Central memory CD8-positive, alpha-beta T cell (primary cell): ENCODE measurements around the gene POLA1.

Experiments
- ATAC-seq: fragments of 150-1000 bp; cut with Tn5 transposase; replicated peaks from 2 replicates; pipeline ENCODE4 v1.10.0; 2022; ENCODE audit warnings: mild to moderate bottlenecking, moderate FRiP score, moderate number of reproducible peaks; ENCODE audit not compliant: poor library complexity, severe bottlenecking; ENCODE audit errors: extremely low read depth
- DNase-seq, 2 donors: peaks; one replicate each; pipeline ENCODE4 v3.0.0; 2021; ENCODE audit warnings: low spot score in 2 of 2
- H3K27ac Mint-ChIP-seq: one replicate; pipeline ENCODE4 v1.8.0; 2022; ENCODE audit warnings: low read depth, mild to moderate bottlenecking, moderate library complexity, mixed read lengths
- H3K27me3 Mint-ChIP-seq: one replicate; pipeline ENCODE4 v1.8.0; 2022; ENCODE audit warnings: mixed read lengths
- H3K36me3 Mint-ChIP-seq: one replicate; pipeline ENCODE4 v1.8.0; 2022; ENCODE audit warnings: mild to moderate bottlenecking, moderate library complexity, mixed read lengths; ENCODE audit not compliant: insufficient read depth
- H3K4me1 Mint-ChIP-seq: one replicate; pipeline ENCODE4 v1.8.0; 2022; ENCODE audit warnings: mixed read lengths
- H3K4me3 Mint-ChIP-seq: one replicate; pipeline ENCODE4 v1.8.0; 2022; ENCODE audit warnings: mild to moderate bottlenecking, moderate library complexity, mixed read lengths
- H3K9me3 Mint-ChIP-seq: one replicate; pipeline ENCODE4 v1.8.0; 2022; ENCODE audit warnings: mixed read lengths

The POLA1 gene

DNA sequence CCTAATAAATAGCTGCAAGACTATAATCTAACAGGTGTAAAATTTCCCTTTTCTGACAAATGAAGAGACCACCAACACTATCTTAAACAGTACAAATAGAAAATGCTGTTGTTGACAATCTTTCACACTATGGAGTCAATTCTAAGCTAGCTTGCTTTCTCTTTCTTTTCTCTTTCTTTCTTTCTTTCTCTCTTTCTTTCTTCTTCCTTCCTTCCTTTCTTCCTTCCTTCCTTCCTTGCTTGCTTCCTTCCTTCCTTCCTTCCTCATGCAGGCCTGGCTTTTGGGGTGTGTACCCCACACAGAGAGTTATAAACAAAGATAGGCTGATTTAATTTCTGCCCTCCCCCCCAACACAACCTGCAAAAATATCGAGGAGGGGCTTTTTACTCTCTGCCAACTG, 330.2 kb downstream of the POLA1 start:
- ATAC-seq (no peak), DNase-seq (no peak)
- Mint-ChIP-seq H3K4me3 (no peak overlapping the region), H3K36me3 (no peaks in the 10 kb centered on the region), H3K4me1 (peaks cover 16% of the 10 kb centered on the region), H3K27me3 (peaks cover 67% of the 10 kb centered on the region), H3K27ac (no peak overlapping the region), H3K9me3 (no peaks in the 10 kb centered on the region)

DNA sequence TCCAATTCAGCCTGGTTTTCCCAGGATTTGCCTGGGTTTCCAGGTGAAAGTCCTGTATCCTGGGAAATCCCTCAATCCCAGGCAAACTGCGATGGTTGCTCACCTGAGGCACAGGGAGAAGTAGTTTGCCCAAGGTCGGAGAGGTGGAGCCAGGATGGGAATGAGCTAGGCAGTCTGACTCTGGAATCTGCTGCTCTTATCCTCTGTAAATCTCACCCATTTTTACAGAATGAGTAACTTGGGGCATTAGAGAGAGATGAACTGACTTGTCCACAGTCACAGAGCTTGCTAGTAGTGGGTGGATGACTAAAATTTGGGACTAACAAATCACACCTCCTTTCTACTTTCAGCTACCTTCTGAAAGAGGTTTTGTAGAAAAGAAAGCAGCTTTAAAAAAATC, 331.9 kb downstream of the POLA1 start:
- Mint-ChIP-seq H3K4me3 (no peak overlapping the region), H3K27ac (no peak overlapping the region), H3K4me1 (peaks cover 16% of the 10 kb centered on the region), H3K9me3 (no peaks in the 10 kb centered on the region), H3K27me3 (peaks cover 59% of the 10 kb centered on the region), H3K36me3 (no peaks in the 10 kb centered on the region)
- no peak for DNase-seq
- no peak for ATAC-seq

DNA sequence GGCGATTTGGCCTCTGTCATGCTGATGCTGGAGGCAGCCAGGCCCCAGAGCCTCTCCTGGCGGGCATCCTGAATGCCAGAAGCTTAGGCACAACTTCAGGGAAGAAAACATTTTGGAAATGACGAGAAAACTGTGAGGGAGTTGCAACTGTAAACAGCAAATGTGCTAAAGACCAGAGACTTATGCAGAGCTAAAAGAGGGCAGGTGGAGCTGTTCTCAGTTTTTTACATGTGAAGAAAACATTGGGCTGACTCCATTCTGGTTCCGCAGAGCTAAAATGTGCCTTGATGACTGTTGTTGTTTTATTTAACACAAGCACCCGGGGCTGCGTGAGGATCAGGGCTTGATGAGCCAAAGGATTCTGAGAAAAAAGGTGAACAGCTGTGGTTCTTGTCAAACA, 332.9 kb downstream of the POLA1 start:
- peaks cover 9% of the 10 kb centered on the region for H3K4me1 Mint-ChIP-seq
- H3K27me3 Mint-ChIP-seq: peaks cover 54% of the 10 kb centered on the region
- no peak for ATAC-seq
- H3K27ac Mint-ChIP-seq: no peak overlapping the region
- H3K4me3 Mint-ChIP-seq: no peak overlapping the region
- DNase-seq: no peak
- no peaks in the 10 kb centered on the region for H3K36me3 Mint-ChIP-seq
- H3K9me3 Mint-ChIP-seq: no peaks in the 10 kb centered on the region

DNA sequence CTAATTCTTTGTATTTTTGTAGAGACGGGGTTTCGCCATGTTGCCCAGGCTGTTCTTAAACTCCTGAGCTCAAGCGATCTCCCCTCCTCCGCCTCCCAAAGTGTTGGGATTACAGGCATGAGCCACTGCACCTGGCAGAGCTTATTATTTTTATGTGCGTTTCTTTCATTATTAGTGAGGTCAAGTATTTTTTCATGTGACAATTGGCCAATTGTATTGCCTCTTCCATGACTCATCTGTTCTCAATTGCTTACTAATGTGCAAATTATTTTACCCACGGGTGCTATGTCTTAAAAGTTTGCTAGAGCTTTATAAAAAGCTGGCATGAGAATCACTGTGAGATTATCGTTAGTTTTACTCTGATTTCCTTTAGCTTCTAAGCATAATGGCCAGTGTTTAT, 335.0 kb downstream of the POLA1 start:
- ATAC-seq (no peak), DNase-seq (no peak)
- Mint-ChIP-seq H3K36me3 (no peaks in the 10 kb centered on the region), H3K9me3 (no peaks in the 10 kb centered on the region), H3K27me3 (peaks cover 35% of the 10 kb centered on the region), H3K27ac (no peak overlapping the region), H3K4me3 (no peak overlapping the region), H3K4me1 (no peaks in the 10 kb centered on the region)

DNA sequence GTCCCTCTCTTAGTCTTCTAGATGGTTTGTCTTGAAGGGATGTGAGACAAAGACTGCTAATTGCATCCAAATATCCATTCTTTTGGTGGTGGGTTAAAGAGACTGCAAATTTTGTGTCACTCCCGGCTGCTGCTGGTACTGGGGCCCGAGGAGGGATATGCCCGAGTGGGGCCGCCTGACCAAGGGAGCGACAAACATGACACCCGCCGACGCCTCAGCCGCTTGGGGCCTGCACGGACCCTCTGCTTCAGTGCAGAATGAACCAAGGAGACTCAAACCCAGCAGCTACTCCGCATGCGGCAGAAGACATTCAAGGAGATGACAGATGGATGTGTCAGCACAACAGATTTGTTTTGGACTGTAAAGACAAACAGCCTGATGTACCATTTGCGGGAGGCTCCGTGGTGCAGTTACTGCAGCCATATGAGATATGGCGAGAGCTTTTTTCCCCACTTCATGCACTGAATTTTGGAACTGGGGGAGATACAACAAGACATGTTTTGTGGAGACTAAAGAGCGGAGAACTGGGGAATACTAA, 335.6 kb downstream of the POLA1 start:
- Mint-ChIP-seq H3K27me3 (peaks cover 28% of the 10 kb centered on the region), H3K4me3 (no peak overlapping the region), H3K9me3 (no peaks in the 10 kb centered on the region), H3K4me1 (no peaks in the 10 kb centered on the region), H3K36me3 (no peaks in the 10 kb centered on the region), H3K27ac (no peak overlapping the region)
- DNase-seq (no peak), ATAC-seq (no peak)

DNA sequence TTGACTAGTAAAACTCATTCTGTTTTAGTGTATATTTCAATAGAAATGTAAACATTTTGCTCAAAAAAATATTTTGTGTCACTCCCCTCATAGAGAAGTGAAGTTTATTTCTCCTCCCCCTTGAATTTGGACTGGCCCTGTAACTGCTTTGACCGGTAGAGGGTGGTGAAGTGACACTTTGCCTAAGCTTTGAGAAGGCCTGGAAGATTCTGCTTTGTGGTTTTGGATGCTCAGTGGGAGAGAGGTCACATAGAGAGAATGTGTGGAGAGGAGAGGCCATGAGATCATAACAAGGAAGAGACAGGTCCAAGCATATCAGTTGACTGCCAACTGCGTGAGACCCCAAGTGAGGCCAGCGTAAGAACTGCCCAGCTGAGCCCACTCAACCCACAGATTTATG, 341.2 kb downstream of the POLA1 start:
- H3K4me3 Mint-ChIP-seq: no peak overlapping the region
- no peaks in the 10 kb centered on the region for H3K4me1 Mint-ChIP-seq
- DNase-seq (no peak), ATAC-seq (no peak)
- H3K27ac Mint-ChIP-seq: no peak overlapping the region
- H3K9me3 Mint-ChIP-seq: no peaks in the 10 kb centered on the region
- no peaks in the 10 kb centered on the region for H3K27me3 Mint-ChIP-seq
- no peaks in the 10 kb centered on the region for H3K36me3 Mint-ChIP-seq

DNA sequence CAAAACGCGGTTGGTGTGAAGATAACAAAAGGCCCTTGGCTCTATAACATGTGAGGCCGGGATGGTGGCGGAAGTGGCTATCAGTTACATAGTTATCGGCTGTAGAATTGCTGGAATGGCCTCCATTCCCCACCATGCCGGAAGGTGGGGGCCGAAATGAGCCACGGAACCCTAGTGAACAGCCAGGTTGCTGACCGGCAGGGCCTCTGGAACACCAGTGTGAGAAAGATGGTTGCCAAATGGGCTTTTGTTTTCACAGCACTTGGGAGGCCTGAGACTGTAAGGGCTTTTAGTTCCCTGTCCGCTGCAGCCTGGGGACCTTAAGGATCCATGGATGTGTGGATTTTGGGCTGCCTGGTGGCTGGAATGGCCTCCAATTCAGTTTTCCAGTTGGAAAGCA, 345.3 kb downstream of the POLA1 start:
- Mint-ChIP-seq H3K27ac (no peak overlapping the region), H3K36me3 (no peaks in the 10 kb centered on the region), H3K4me3 (no peak overlapping the region), H3K27me3 (no peaks in the 10 kb centered on the region), H3K4me1 (no peaks in the 10 kb centered on the region), H3K9me3 (no peaks in the 10 kb centered on the region)
- no peak for DNase-seq
- no peak for ATAC-seq

DNA sequence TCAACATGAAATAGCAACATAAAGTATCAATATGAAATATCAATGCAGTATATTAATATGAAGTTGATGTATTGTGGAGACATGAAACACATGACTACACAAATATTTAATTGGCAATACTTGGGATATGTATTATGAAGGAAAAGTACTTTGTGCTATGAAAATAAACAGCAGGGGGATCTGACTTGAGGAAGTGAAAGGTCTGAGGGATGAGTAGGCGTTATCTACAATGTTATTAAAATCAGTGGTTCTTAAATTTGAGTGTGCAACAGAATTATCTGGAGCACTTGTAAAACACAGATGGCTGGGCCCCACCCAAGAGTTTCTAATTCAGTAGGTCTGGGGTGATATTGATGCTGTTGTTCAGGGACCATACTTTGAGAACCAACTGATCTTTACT, 349.5 kb downstream of the POLA1 start:
- no peak for DNase-seq
- Mint-ChIP-seq H3K4me3 (no peak overlapping the region), H3K27me3 (no peaks in the 10 kb centered on the region), H3K27ac (no peak overlapping the region), H3K9me3 (no peaks in the 10 kb centered on the region), H3K4me1 (peaks cover 5% of the 10 kb centered on the region), H3K36me3 (no peaks in the 10 kb centered on the region)
- ATAC-seq: no peak
